ENCODE measurements around the gene TP53BP1.

Gene TP53BP1

DNA sequence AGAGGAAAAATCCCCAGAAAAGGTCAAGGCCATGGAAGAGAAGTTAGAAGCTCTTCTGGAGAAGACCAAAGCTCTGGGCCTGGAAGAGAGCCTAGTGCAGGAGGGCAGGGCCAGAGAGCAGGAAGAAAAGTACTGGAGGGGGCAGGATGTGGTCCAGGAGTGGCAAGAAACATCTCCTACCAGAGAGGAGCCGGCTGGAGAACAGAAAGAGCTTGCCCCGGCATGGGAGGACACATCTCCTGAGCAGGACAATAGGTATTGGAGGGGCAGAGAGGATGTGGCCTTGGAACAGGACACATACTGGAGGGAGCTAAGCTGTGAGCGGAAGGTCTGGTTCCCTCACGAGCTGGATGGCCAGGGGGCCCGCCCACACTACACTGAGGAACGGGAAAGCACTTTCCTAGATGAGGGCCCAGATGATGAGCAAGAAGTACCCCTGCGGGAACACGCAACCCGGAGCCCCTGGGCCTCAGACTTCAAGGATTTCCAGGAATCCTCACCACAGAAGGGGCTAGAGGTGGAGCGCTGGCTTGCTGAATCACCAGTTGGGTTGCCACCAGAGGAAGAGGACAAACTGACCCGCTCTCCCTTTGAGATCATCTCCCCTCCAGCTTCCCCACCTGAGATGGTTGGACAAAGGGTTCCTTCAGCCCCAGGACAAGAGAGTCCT, 33.4 kb upstream of the TP53BP1 start:
- no peak overlapping the region for H3K4me3 ChIP-seq (ENCODE audit: control insufficient read depth in 1 of 7, extremely low read depth in 1 of 7, insufficient read depth in 4 of 7, low read depth in 2 of 7, low read length in 6 of 7)
- CTCF ChIA-PET = interaction anchor here (4.3 kb wide), 1 partner anchor 12 kb away, joined by 13 read pairs; no protein-coding TSS in a partner anchor
- no peak overlapping the region for H3K27ac ChIP-seq (ENCODE audit: insufficient read depth in 1 of 2, low read depth in 1 of 2, low read length in 2 of 2, poor library complexity in 1 of 2, severe bottlenecking in 2 of 2)
- DNase-seq = no peak
- H3K36me3 ChIP-seq (ENCODE audit: control insufficient read depth in 4 of 4, insufficient read depth in 4 of 4, low read length in 3 of 4) = peaks cover 20 to 77% (median 38%) of the 10 kb centered on the region in 4 experiments
- H3K27me3 ChIP-seq (replicated peaks in 2 of 5; ENCODE audit: control insufficient read depth in 4 of 5, insufficient read depth in 5 of 5, low read length in 4 of 5) = no peaks in the 10 kb centered on the region
- POLR2A ChIA-PET = no interaction called here
- WGBS (ENCODE audit: insufficient coverage) = 86% methylated on average over 11 of the region's 11 CpGs
- peaks cover 0 to 9% (median 0%) of the 10 kb centered on the region in 5 experiments for H3K9me3 ChIP-seq (ENCODE audit: control extremely low read depth in 1 of 5, control insufficient read depth in 4 of 5, insufficient read depth in 2 of 5, low read depth in 1 of 5, low read length in 4 of 5)
- peaks cover 0 to 3% (median 0%) of the 10 kb centered on the region in 4 experiments for H3K4me1 ChIP-seq (ENCODE audit: control extremely low read depth in 1 of 4, control insufficient read depth in 4 of 4, insufficient read depth in 4 of 4, low read length in 3 of 4)

DNA sequence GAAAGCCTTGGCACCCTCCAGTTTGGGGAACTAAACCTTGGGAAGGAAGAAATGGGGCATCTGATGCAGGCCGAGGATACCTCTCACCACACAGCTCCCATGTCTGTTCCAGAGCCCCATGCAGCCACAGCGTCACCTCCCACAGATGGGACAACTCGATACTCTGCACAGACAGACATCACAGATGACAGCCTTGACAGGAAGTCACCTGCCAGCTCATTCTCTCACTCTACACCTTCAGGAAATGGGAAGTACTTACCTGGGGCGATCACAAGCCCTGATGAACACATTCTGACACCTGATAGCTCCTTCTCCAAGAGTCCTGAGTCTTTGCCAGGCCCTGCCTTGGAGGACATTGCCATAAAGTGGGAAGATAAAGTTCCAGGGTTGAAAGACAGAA, 32.2 kb upstream of the TP53BP1 start:
- 92% methylated on average over 4 of the region's 4 CpGs for WGBS (ENCODE audit: insufficient coverage)
- peaks cover 27 to 86% (median 47%) of the 10 kb centered on the region in 4 experiments for H3K36me3 ChIP-seq (ENCODE audit: control insufficient read depth in 4 of 4, insufficient read depth in 4 of 4, low read length in 3 of 4)
- H3K4me1 ChIP-seq (ENCODE audit: control extremely low read depth in 1 of 4, control insufficient read depth in 4 of 4, insufficient read depth in 4 of 4, low read length in 3 of 4) = peaks cover 0 to 5% (median 1%) of the 10 kb centered on the region in 4 experiments
- H3K4me3 ChIP-seq (ENCODE audit: control insufficient read depth in 1 of 7, extremely low read depth in 1 of 7, insufficient read depth in 4 of 7, low read depth in 2 of 7, low read length in 6 of 7) = no peak overlapping the region
- H3K27me3 ChIP-seq (replicated peaks in 2 of 5; ENCODE audit: control insufficient read depth in 4 of 5, insufficient read depth in 5 of 5, low read length in 4 of 5) = no peaks in the 10 kb centered on the region
- ChIA-PET POLR2A (no interaction called here), CTCF (no interaction called here)
- DNase-seq = no peak
- no peak overlapping the region for H3K27ac ChIP-seq (ENCODE audit: insufficient read depth in 1 of 2, low read depth in 1 of 2, low read length in 2 of 2, poor library complexity in 1 of 2, severe bottlenecking in 2 of 2)
- H3K9me3 ChIP-seq (ENCODE audit: control extremely low read depth in 1 of 5, control insufficient read depth in 4 of 5, insufficient read depth in 2 of 5, low read depth in 1 of 5, low read length in 4 of 5) = peaks cover 0 to 9% (median 0%) of the 10 kb centered on the region in 5 experiments

DNA sequence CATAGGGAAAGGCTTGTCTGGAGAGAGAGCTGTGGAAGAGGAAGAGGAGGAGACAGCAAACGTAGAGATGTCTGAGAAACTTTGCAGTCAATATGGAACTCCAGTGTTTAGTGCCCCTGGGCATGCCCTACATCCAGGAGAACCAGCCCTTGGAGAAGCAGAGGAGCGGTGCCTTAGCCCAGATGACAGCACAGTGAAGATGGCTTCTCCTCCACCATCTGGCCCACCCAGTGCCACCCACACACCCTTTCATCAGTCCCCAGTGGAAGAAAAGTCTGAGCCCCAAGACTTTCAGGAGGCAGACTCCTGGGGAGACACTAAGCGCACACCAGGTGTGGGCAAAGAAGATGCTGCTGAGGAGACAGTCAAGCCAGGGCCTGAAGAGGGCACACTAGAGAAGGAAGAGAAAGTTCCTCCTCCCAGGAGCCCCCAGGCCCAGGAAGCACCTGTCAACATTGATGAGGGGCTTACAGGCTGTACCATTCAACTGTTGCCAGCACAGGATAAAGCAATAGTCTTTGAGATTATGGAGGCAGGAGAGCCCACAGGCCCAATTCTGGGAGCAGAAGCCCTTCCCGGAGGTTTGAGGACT, 31.4 kb upstream of the TP53BP1 start:
- WGBS (ENCODE audit: insufficient coverage) = 97% methylated on average over 3 of the region's 4 CpGs
- CTCF ChIA-PET = no interaction called here
- Histone ChIP-seq H3K4me3 (ENCODE audit: control insufficient read depth in 1 of 7, extremely low read depth in 1 of 7, insufficient read depth in 4 of 7, low read depth in 2 of 7, low read length in 6 of 7) (no peak overlapping the region), H3K4me1 (ENCODE audit: control extremely low read depth in 1 of 4, control insufficient read depth in 4 of 4, insufficient read depth in 4 of 4, low read length in 3 of 4) (peaks cover 0 to 11% (median 9%) of the 10 kb centered on the region in 4 experiments), H3K9me3 (ENCODE audit: control extremely low read depth in 1 of 5, control insufficient read depth in 4 of 5, insufficient read depth in 2 of 5, low read depth in 1 of 5, low read length in 4 of 5) (peaks cover 0 to 9% (median 0%) of the 10 kb centered on the region in 5 experiments), H3K36me3 (ENCODE audit: control insufficient read depth in 4 of 4, insufficient read depth in 4 of 4, low read length in 3 of 4) (peaks cover 27 to 79% (median 45%) of the 10 kb centered on the region in 4 experiments), H3K27me3 (replicated peaks in 2 of 5; ENCODE audit: control insufficient read depth in 4 of 5, insufficient read depth in 5 of 5, low read length in 4 of 5) (no peaks in the 10 kb centered on the region), H3K27ac (ENCODE audit: insufficient read depth in 1 of 2, low read depth in 1 of 2, low read length in 2 of 2, poor library complexity in 1 of 2, severe bottlenecking in 2 of 2) (no peak overlapping the region)
- no peak for DNase-seq
- POLR2A ChIA-PET = interaction anchor here (1.2 kb wide), 1 partner anchor 9 kb away, joined by 3 read pairs; no protein-coding TSS in a partner anchor

DNA sequence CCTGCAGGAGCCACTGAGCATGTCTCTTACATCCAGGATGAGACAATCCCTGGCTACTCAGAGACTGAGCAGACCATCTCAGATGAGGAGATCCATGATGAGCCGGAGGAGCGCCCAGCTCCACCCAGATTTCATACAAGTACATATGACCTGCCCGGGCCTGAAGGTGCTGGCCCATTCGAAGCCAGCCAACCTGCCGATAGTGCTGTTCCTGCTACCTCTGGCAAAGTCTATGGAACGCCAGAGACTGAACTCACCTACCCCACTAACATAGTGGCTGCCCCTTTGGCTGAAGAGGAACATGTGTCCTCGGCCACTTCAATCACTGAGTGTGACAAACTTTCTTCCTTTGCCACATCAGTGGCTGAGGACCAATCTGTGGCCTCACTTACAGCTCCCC, 30.7 kb upstream of the TP53BP1 start:
- POLR2A ChIA-PET = interaction anchor here (1.2 kb wide), 1 partner anchor 9 kb away, joined by 3 read pairs; no protein-coding TSS in a partner anchor
- no peak for DNase-seq
- no peaks in the 10 kb centered on the region for H3K27me3 ChIP-seq (replicated peaks in 2 of 5; ENCODE audit: control insufficient read depth in 4 of 5, insufficient read depth in 5 of 5, low read length in 4 of 5)
- peaks cover 6 to 19% (median 16%) of the 10 kb centered on the region in 4 experiments for H3K4me1 ChIP-seq (ENCODE audit: control extremely low read depth in 1 of 4, control insufficient read depth in 4 of 4, insufficient read depth in 4 of 4, low read length in 3 of 4)
- no peak overlapping the region for H3K4me3 ChIP-seq (ENCODE audit: control insufficient read depth in 1 of 7, extremely low read depth in 1 of 7, insufficient read depth in 4 of 7, low read depth in 2 of 7, low read length in 6 of 7)
- 100% methylated on average over 5 of the region's 7 CpGs for WGBS (ENCODE audit: insufficient coverage)
- peaks cover 0 to 9% (median 0%) of the 10 kb centered on the region in 5 experiments for H3K9me3 ChIP-seq (ENCODE audit: control extremely low read depth in 1 of 5, control insufficient read depth in 4 of 5, insufficient read depth in 2 of 5, low read depth in 1 of 5, low read length in 4 of 5)
- H3K27ac ChIP-seq (ENCODE audit: insufficient read depth in 1 of 2, low read depth in 1 of 2, low read length in 2 of 2, poor library complexity in 1 of 2, severe bottlenecking in 2 of 2) = no peak overlapping the region
- H3K36me3 ChIP-seq (ENCODE audit: control insufficient read depth in 4 of 4, insufficient read depth in 4 of 4, low read length in 3 of 4) = peaks cover 27 to 79% (median 45%) of the 10 kb centered on the region in 4 experiments
- CTCF ChIA-PET = interaction anchor here (0.9 to 2.0 kb wide), 4 partner anchors 8 to 13 kb away, joined by 4 to 11 read pairs (median 4); no protein-coding TSS in a partner anchor

DNA sequence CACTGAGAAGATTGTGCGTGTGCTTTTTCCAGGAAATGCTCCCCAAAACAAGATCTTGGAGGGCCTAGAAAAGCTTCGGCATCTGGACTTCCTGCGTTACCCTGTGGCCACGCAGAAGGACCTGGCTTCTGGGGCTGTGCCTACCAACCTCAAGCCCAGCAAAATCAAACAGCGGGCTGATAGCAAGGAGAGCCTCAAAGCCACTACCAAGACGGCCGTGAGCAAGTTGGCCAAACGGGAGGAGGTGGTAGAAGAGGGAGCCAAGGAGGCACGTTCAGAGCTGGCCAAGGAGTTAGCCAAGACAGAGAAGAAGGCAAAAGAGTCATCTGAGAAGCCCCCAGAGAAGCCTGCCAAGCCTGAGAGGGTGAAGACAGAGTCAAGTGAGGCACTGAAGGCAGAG, 29.3 kb upstream of the TP53BP1 start:
- H3K9me3 ChIP-seq (ENCODE audit: control extremely low read depth in 1 of 5, control insufficient read depth in 4 of 5, insufficient read depth in 2 of 5, low read depth in 1 of 5, low read length in 4 of 5) = peaks cover 0 to 9% (median 0%) of the 10 kb centered on the region in 5 experiments
- no peak overlapping the region for H3K4me3 ChIP-seq (ENCODE audit: control insufficient read depth in 1 of 7, extremely low read depth in 1 of 7, insufficient read depth in 4 of 7, low read depth in 2 of 7, low read length in 6 of 7)
- H3K36me3 ChIP-seq (ENCODE audit: control insufficient read depth in 4 of 4, insufficient read depth in 4 of 4, low read length in 3 of 4) = peaks cover 27 to 66% (median 43%) of the 10 kb centered on the region in 4 experiments
- WGBS (ENCODE audit: insufficient coverage) = 91% methylated on average over 9 of the region's 9 CpGs
- POLR2A ChIA-PET = no interaction called here
- CTCF ChIA-PET = interaction anchor here (0.9 to 2.0 kb wide), 4 partner anchors 8 to 12 kb away, joined by 3 to 11 read pairs (median 4); no protein-coding TSS in a partner anchor
- DNase-seq = no peak
- no peak overlapping the region for H3K27ac ChIP-seq (ENCODE audit: insufficient read depth in 1 of 2, low read depth in 1 of 2, low read length in 2 of 2, poor library complexity in 1 of 2, severe bottlenecking in 2 of 2)
- H3K27me3 ChIP-seq (replicated peaks in 2 of 5; ENCODE audit: control insufficient read depth in 4 of 5, insufficient read depth in 5 of 5, low read length in 4 of 5) = no peaks in the 10 kb centered on the region
- H3K4me1 ChIP-seq (ENCODE audit: control extremely low read depth in 1 of 4, control insufficient read depth in 4 of 4, insufficient read depth in 4 of 4, low read length in 3 of 4) = peaks cover 7 to 29% (median 28%) of the 10 kb centered on the region in 4 experiments

DNA sequence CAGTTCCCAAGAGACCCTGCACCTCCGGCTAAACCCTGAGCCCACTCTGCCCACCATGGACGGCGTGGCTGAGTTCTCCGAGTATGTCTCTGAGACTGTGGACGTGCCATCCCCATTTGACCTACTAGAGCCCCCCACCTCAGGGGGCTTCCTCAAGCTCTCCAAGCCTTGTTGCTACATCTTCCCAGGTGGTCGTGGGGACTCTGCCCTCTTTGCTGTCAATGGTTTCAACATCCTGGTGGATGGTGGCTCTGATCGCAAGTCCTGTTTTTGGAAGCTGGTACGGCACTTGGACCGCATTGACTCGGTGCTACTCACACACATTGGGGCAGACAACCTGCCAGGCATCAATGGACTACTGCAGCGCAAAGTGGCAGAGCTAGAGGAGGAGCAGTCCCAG, 28.5 kb upstream of the TP53BP1 start:
- H3K27ac ChIP-seq (ENCODE audit: insufficient read depth in 1 of 2, low read depth in 1 of 2, low read length in 2 of 2, poor library complexity in 1 of 2, severe bottlenecking in 2 of 2) = no peak overlapping the region
- peaks cover 27 to 61% (median 41%) of the 10 kb centered on the region in 4 experiments for H3K36me3 ChIP-seq (ENCODE audit: control insufficient read depth in 4 of 4, insufficient read depth in 4 of 4, low read length in 3 of 4)
- CTCF ChIA-PET = interaction anchor here (0.9 kb wide), 1 partner anchor 11 kb away, joined by 3 read pairs; no protein-coding TSS in a partner anchor
- peaks cover 0 to 9% (median 0%) of the 10 kb centered on the region in 5 experiments for H3K9me3 ChIP-seq (ENCODE audit: control extremely low read depth in 1 of 5, control insufficient read depth in 4 of 5, insufficient read depth in 2 of 5, low read depth in 1 of 5, low read length in 4 of 5)
- 97% methylated on average over 11 of the region's 11 CpGs for whole genome bisulfite sequencing (ENCODE audit: insufficient coverage)
- no peaks in the 10 kb centered on the region for H3K27me3 ChIP-seq (replicated peaks in 2 of 5; ENCODE audit: control insufficient read depth in 4 of 5, insufficient read depth in 5 of 5, low read length in 4 of 5)
- H3K4me1 ChIP-seq (ENCODE audit: control extremely low read depth in 1 of 4, control insufficient read depth in 4 of 4, insufficient read depth in 4 of 4, low read length in 3 of 4) = peaks cover 14 to 38% (median 36%) of the 10 kb centered on the region in 4 experiments
- POLR2A ChIA-PET = no interaction called here
- H3K4me3 ChIP-seq (ENCODE audit: control insufficient read depth in 1 of 7, extremely low read depth in 1 of 7, insufficient read depth in 4 of 7, low read depth in 2 of 7, low read length in 6 of 7) = no peak overlapping the region
- DNase-seq = no peak

DNA sequence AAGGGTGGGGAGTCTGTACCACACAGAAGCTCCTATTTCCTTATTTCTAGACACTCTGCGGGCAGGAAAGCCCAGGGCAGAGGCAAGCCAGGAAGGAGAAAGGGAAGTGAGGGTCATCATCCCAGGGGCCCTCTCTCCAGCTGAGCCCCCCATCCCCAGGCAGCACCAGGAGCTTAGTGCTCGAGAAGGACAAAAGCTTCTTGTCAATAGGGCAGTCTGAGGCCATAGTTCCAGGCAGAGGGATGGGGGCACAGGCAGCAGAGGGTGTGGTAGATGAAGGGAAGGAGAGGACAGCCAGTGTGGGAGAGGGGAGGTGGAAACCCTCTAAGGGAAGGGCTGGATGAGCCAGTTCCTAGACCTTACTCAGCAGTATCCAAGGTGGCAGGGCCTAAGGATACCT, 27.2 kb upstream of the TP53BP1 start:
- Histone ChIP-seq H3K27ac (ENCODE audit: insufficient read depth in 1 of 2, low read depth in 1 of 2, low read length in 2 of 2, poor library complexity in 1 of 2, severe bottlenecking in 2 of 2) (no peak overlapping the region), H3K4me1 (ENCODE audit: control extremely low read depth in 1 of 4, control insufficient read depth in 4 of 4, insufficient read depth in 4 of 4, low read length in 3 of 4) (peaks cover 14 to 48% (median 44%) of the 10 kb centered on the region in 4 experiments), H3K4me3 (ENCODE audit: control insufficient read depth in 1 of 7, extremely low read depth in 1 of 7, insufficient read depth in 4 of 7, low read depth in 2 of 7, low read length in 6 of 7) (no peak overlapping the region), H3K27me3 (replicated peaks in 2 of 5; ENCODE audit: control insufficient read depth in 4 of 5, insufficient read depth in 5 of 5, low read length in 4 of 5) (no peaks in the 10 kb centered on the region), H3K36me3 (ENCODE audit: control insufficient read depth in 4 of 4, insufficient read depth in 4 of 4, low read length in 3 of 4) (peaks cover 27 to 49% (median 38%) of the 10 kb centered on the region in 4 experiments), H3K9me3 (ENCODE audit: control extremely low read depth in 1 of 5, control insufficient read depth in 4 of 5, insufficient read depth in 2 of 5, low read depth in 1 of 5, low read length in 4 of 5) (peaks cover 0 to 9% (median 0%) of the 10 kb centered on the region in 5 experiments)
- DNase-seq = no peak
- 100% methylated on average over 1 of the region's 2 CpGs for WGBS (ENCODE audit: insufficient coverage)
- ChIA-PET CTCF (no interaction called here), POLR2A (no interaction called here)
